Fibroblast of peridontal ligament (primary cell): ENCODE measurements around the gene MALSU1.

ENCODE experiments used
- DNase-seq: peaks from one replicate; pipeline ENCODE4 v3.0.0-alpha.2; 2010; ENCODE audit errors: extremely low read depth

The MALSU1 gene

GRCh38 chr7:23335136-23335535, 36.0 kb downstream of the MALSU1 start:
- DNase-seq: no peak

GRCh38 chr7:23335621-23336020, 36.5 kb downstream of the MALSU1 start:
- no peak for DNase-seq

GRCh38 chr7:23336086-23336485, 36.9 kb downstream of the MALSU1 start:
- no peak for DNase-seq

GRCh38 chr7:23336799-23337283, 37.7 kb downstream of the MALSU1 start:
- DNase-seq: no peak

- DNase-seq: no peak
These were observed 38.2 kb downstream of the MALSU1 start for GRCh38 chr7:23337374-23337773.

DNA sequence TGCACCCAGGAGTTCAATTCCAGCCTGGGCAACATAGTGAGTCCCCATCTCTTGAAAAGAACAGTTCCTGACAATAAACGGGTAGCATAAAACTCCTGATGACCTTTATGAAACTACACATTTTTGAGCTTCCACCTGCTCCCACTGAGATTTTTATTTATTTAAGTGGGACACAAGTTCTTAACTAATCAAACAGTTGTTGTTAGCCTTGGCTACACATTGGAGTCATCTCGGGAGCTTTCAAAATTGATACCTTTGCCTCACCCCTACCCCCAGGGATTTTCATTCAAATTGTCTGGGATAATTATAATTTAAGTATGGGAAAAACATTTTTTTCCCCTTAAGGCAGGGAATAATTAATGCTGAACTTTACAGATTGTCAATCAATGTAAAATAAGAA, 39.3 kb downstream of the MALSU1 start:
- no peak for DNase-seq

- no peak for DNase-seq
These were observed 39.7 kb downstream of the MALSU1 start for GRCh38 chr7:23338863-23339262.

DNA sequence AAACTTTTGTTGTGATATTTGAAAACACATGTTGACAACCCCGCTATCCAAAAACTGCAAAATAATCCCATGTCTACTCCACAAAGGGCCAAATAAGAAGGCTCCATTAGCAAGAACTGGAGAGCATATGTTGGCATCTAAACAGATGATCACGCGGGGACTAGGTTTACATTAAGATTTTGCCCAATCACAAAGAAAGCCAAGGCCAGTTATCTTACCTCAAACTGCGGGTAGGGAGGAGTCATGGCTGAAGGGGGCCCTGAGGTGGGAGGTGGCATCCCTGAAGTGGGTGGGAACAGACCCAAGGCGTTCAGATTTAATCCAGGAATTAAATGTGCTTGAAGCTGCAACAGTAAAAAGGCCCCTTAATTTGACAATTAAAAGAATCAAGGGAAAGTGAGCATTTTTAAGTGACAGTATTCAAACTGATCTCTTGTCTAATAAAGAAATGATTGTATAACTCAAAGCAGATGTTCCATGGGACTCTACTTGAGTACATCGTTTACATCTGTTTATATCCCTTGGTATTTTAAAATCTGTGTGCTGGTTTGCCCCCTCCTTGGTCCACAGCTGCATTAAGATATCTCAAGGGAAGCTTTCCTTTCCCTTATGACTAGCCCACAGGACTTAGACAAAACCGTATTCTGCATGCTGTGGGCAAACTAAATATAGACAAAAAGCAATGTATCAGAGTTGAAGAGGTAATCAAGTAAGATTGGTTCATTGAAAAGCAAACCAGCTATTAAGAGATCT, 42.9 kb downstream of the MALSU1 start:
- DNase-seq: peak; percentile 87

DNA sequence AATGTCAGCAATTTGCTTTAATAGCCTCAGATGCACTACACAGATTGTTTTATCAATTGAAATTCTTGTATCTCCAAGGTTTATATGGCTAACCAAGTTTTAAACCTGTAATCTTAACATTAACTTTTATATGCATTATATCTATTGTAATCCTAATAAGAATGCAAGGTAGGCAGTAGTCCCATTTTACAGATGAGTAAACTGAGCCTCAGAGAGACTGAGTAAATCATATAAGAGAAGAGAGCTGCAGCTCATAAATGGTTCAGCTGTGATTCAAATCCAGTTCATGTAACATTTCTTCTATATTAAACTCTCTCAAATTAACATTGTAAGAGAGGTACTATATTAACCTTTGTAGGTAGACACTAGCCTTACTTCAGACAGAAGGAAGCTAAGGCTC, 44.0 kb downstream of the MALSU1 start:
- no peak for DNase-seq

- peak; percentile 46 for DNase-seq
These were observed 44.8 kb downstream of the MALSU1 start for GRCh38 chr7:23343806-23344475.

DNA sequence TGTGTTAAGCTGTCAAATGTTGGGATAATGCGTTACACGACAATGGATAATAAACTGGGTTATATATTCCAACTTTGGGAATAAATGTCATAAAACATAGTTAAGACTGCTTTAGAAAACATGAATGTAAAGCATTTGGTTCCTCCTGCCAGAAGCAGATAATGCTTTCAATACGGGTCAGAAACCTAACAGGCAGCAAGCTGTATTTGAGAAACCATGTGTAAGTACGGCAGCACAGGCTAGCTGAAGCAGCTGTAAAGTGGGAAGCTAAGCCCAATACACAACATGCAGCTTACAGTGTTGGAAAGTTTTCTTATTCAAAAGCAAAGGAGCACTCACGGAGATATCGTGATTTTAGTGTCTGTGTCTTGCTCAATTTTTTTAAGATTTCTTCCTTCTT, 46.5 kb downstream of the MALSU1 start:
- no peak for DNase-seq

- no peak for DNase-seq
These were observed 47.2 kb downstream of the MALSU1 start for GRCh38 chr7:23346316-23346715.

GRCh38 chr7:23347033-23347681, 48.0 kb downstream of the MALSU1 start:
- DNase-seq: peak; percentile 36

- peak; percentile 90 for DNase-seq
These were observed 48.6 kb downstream of the MALSU1 start for GRCh38 chr7:23347682-23348180.

DNA sequence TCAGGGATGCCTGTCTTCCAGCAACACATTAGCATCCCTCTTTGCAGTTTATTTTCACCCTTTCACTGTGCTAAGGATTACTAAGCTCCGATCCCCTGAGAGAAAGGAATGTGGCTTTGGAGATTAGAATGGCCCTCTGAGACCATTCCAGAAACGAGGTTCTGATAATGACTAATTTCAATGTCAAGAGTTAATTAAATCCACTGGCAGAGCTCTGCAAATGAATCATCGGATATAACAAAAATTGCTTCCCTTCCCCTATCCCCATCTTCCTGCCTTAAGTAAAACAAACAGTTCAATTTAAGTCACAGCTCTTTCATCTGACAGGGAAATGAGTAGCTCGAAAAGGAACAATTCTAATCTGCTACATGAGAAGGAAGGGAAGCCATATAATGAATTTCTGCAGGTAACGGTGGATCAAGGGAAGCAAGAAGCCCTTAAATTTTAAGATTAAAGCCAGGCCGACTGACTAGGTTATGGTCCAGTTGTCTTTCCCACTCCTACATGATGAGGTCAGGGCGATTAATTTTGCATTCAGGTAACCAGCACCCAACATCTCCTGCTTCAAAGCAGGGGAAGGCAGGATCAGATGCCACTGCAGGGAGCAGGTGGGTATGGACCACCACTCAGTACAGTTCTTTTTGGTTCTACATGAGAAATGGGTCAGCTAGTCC, 50.5 kb downstream of the MALSU1 start:
- DNase-seq: peak; percentile 77

GRCh38 chr7:23350466-23350865, 51.3 kb downstream of the MALSU1 start:
- no peak for DNase-seq

GRCh38 chr7:23353172-23353571, 54.0 kb downstream of the MALSU1 start:
- DNase-seq: no peak

GRCh38 chr7:23356168-23356567, 57.0 kb downstream of the MALSU1 start:
- DNase-seq: no peak

DNA sequence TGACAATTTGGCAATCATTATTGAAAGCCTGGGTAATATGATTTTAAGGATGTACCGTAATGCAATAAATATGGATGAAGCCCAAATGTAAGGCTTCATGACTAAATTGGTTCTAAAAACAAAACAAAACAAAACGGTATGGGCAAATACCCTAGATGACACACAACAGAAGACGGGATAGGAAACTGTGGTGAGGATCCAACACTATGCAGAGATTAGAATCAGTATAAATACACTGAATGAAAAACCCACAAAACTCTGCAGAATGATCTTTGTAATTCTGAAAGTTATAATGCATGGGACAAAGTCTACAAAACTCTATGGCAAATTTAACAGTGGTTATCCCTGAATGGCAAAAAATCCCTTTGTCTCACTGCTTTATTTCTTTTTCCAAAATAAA, 57.6 kb downstream of the MALSU1 start:
- peak; percentile 42 for DNase-seq

GRCh38 chr7:23357190-23358093, 58.3 kb downstream of the MALSU1 start:
- DNase-seq: peak; percentile 66

DNA sequence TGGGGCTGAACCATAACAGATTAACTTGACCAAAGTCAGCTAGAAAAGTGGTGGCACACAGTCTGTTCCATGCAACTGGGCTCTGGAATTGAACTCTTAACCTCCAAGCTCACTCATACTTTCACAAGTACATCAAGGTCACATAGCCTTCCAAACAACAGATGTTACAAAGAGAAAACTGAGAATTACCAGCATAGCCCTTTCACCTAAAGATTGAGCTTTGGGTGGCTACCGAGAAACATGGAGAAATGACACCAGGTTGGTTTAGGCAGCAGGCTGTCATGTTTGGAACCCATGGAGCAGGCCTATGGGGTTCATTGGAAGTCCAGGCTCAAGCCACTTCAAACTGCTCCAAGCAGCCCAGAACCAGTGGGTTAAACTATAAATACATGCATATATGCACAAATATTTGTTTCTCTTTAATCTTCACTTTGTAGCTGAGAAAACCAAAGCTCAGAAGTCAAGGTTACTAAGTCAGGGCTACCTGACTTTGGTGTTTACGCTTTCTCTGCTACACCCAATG, 59.1 kb downstream of the MALSU1 start:
- DNase-seq: no peak
